GM12878 (cell line): ENCODE measurements around the gene SLC10A4. TPM values are rescaled to one million over a fixed set of nuclear protein-coding genes. Genes with fewer than 3 reads are reported as not detected.

Experiments used
- ATAC-seq: fragments of 200-7000 bp; cut with Tn5 transposase; 3 replicates; pipeline ENCODE4 v1.9.1; 2020; ENCODE audit warnings: mild to moderate bottlenecking, moderate library complexity
- BruUV-seq: library from RNA; stranded (reverse); fragments of 400-500 nt; replicated peaks from 2 replicates; lab custom pipeline; 2021; lab: Mats Ljungman, UMichigan
- CTCF ChIA-PET: fragments of 300-600 bp; sonication (Branson Sonifier 250); formaldehyde crosslinking; extraction: SDS; loops from one replicate; lab custom pipeline; 2021; ENCODE audit warnings: inconsistent platforms; lab: Yijun Ruan, JAX
- POLR2A ChIA-PET: fragments of 350-600 bp; formaldehyde crosslinking; extraction: SDS; loops from one replicate; lab custom pipeline; 2021; ENCODE audit warnings: inconsistent platforms; lab: Charles Lee
- RAD21 ChIA-PET: fragments of 300-600 bp; sonication (Branson Sonifier 250); formaldehyde crosslinking; loops from one replicate; lab custom pipeline; 2023; ENCODE audit warnings: antibody characterized with exemption; ENCODE audit not compliant: unreplicated experiment; lab: Charles Lee
- SMC1A ChIA-PET: fragments of 300-600 bp; sonication (Branson Sonifier 250); formaldehyde crosslinking; loops from one replicate; lab custom pipeline; 2023; ENCODE audit not compliant: unreplicated experiment, uncharacterized antibody; lab: Charles Lee
- DNase-seq: peaks from one replicate; pipeline ENCODE4 v3.0.0-alpha.2; 2011; ENCODE audit warnings: low read depth, low spot score
- FAIRE-seq: peaks from 3 replicates; lab custom pipeline; 2011; peaks lifted over from hg19 to GRCh38; lab: Jason Lieb, UNC
- H2AFZ ChIP-seq: 2 replicates; pipeline ENCODE4 v1.6.0; 2011; ENCODE audit warnings: low read depth, low read length, control low read depth; ENCODE audit not compliant: control insufficient read depth
- H3K27ac ChIP-seq: 2 replicates; pipeline ENCODE4 v1.5.1; 2011; ENCODE audit warnings: control low read depth; ENCODE audit not compliant: control insufficient read depth, insufficient read depth
- H3K27me3 ChIP-seq, 2 experiments: replicated peaks in 1 of 2; 2 replicates each; pipeline versions ENCODE4 v1.6.0 to v1.6.1; 2011; ENCODE audit warnings: low read length in 1 of 2; ENCODE audit not compliant: control insufficient read depth in 2 of 2, insufficient read depth in 2 of 2
- H3K36me3 ChIP-seq, 2 experiments: 2 replicates each; pipeline ENCODE4 v1.5.1; 2011; ENCODE audit warnings: low read length in 1 of 2; ENCODE audit not compliant: control insufficient read depth in 2 of 2, insufficient read depth in 2 of 2
- H3K4me1 ChIP-seq: 2 replicates; pipeline ENCODE4 v1.6.1; 2011; ENCODE audit warnings: mild to moderate bottlenecking, low read length, moderate library complexity, mixed read lengths; ENCODE audit not compliant: control insufficient read depth, insufficient read depth
- H3K4me2 ChIP-seq: 2 replicates; pipeline ENCODE4 v1.6.0; 2011; ENCODE audit warnings: control low read depth; ENCODE audit not compliant: control insufficient read depth, insufficient read depth
- H3K4me3 ChIP-seq: fragments of 200-600 bp; sonication (generic); 2 replicates; pipeline ENCODE4 v1.5.1; 2016
- H3K79me2 ChIP-seq: 2 replicates; pipeline ENCODE4 v1.6.0; 2011; ENCODE audit warnings: low read length; ENCODE audit not compliant: control insufficient read depth, insufficient read depth
- H3K9ac ChIP-seq: 2 replicates; pipeline ENCODE4 v1.8.0; 2011; ENCODE audit warnings: low read length, control low read depth, mixed read lengths; ENCODE audit not compliant: control insufficient read depth, insufficient read depth
- H3K9me3 ChIP-seq: replicated peaks from 3 replicates; pipeline ENCODE4 v1.5.1; 2011; ENCODE audit warnings: mild to moderate bottlenecking, low read length; ENCODE audit not compliant: control insufficient read depth, insufficient read depth
- H4K20me1 ChIP-seq: 2 replicates; pipeline ENCODE4 v1.6.0; 2011; ENCODE audit not compliant: control insufficient read depth, insufficient read depth
- BMI1 ChIP-seq: fragments of 450-650 bp; IDR thresholded peaks from 2 replicates; pipeline ENCODE4 v1.6.1; 2016; ENCODE audit warnings: mild to moderate bottlenecking, moderate library complexity, borderline replicate concordance
- JUNB ChIP-seq: IDR thresholded peaks from 2 replicates; pipeline ENCODE4 v1.6.1; 2016; ENCODE audit warnings: antibody characterized with exemption, mild to moderate bottlenecking
- MYC ChIP-seq: IDR thresholded peaks from 2 replicates; pipeline ENCODE4 v1.6.1; 2011; ENCODE audit warnings: mild to moderate bottlenecking, low read length, moderate library complexity, inconsistent platforms; ENCODE audit not compliant: insufficient read depth, insufficient replicate concordance, insufficient read length, severe bottlenecking
- RELA ChIP-seq: fragments of 450-650 bp; IDR thresholded peaks from 2 replicates; pipeline ENCODE4 v1.8.0; 2014; ENCODE audit warnings: borderline replicate concordance; ENCODE audit not compliant: partially characterized antibody
- REST ChIP-seq: IDR thresholded peaks from 2 replicates; pipeline ENCODE4 v1.6.1; 2012; ENCODE audit warnings: mild to moderate bottlenecking, low read depth, low read length
- SIN3A ChIP-seq: IDR thresholded peaks from 2 replicates; pipeline ENCODE4 v1.6.1; 2012; ENCODE audit warnings: low read depth, low read length, improper control_type of control experiment
- SIX5 ChIP-seq: IDR thresholded peaks from 2 replicates; pipeline ENCODE4 v1.6.1; 2011; ENCODE audit warnings: mild to moderate bottlenecking, low read depth, low read length, moderate library complexity; ENCODE audit not compliant: severe bottlenecking
- TCF7 ChIP-seq: IDR thresholded peaks from 2 replicates; pipeline ENCODE4 v1.6.1; 2014; ENCODE audit warnings: antibody characterized with exemption, borderline replicate concordance
- WRNIP1 ChIP-seq: IDR thresholded peaks from 2 replicates; pipeline ENCODE4 v1.6.1; 2011; ENCODE audit warnings: low read depth, low read length, improper control_type of control experiment, borderline replicate concordance
- YBX1 ChIP-seq: fragments of 450-650 bp; IDR thresholded peaks from 2 replicates; pipeline ENCODE4 v1.6.1; 2016; ENCODE audit warnings: antibody characterized with exemption
- ZBED1 ChIP-seq: IDR thresholded peaks from 2 replicates; pipeline ENCODE4 v1.6.1; 2016; ENCODE audit warnings: borderline replicate concordance
- ZNF217 ChIP-seq: fragments of 450-650 bp; IDR thresholded peaks from 2 replicates; pipeline ENCODE4 v1.6.1; 2017; ENCODE audit warnings: antibody characterized with exemption, mild to moderate bottlenecking
- WGBS: methylation state at CpG from one replicate; pipeline ENCODE4 v1.1.6; 2016; ENCODE audit warnings: low lambda C conversion rate; ENCODE audit not compliant: insufficient replicate concordance, insufficient coverage; ENCODE audit errors: missing lambda C conversion rate; 5-methylcytosine and 5-hydroxymethylcytosine counted together
- in situ Hi-C: fragments of 300-500 bp; cut with MboI; formaldehyde crosslinking; loops from 9 replicates; pipeline ENCODE4 v1.14.3; 2018; ENCODE audit warnings: mixed read lengths
- intact Hi-C: fragments of 100-400 bp; cut with micrococcal nuclease; formaldehyde crosslinking; loops from one replicate; pipeline ENCODE4 v1.14.2; 2022; ENCODE audit not compliant: unreplicated experiment
- polyA plus RNA-seq, 11 experiments: library from polyadenylated mRNA; depleted of rRNA in 4 of 11; unstranded in 6 of 11; stranded (reverse) in 5 of 11; fragments of >200 nt; fragmentation: Nextera tagmentation in 4 of 11; fragmentation: Illumina TruSeq in 1 of 11; extraction: Ambion mirVana in 4 of 11; extraction: Trizol in 1 of 11; gene quantifications; 1 replicate in 1 of 11; 2 replicates in 10 of 11; pipeline versions ENCODE4 v1.2.1 to v1.2.3, GENCODE V29; 2011 to 2016; ENCODE audit warnings: inconsistent platforms in 2 of 11, missing spikeins in 2 of 11, low read depth in 1 of 11
- total RNA-seq, 4 experiments: library from RNA; depleted of rRNA in 3 of 4; stranded (reverse); fragments of >200 nt in 3 of 4; fragmentation: Illumina TruSeq in 1 of 4; extraction: Trizol in 1 of 4; gene quantifications; 2 replicates each; pipeline versions ENCODE4 v1.2.1 to v1.2.3, GENCODE V29; 2013 to 2021
- TF ChIP-seq, protein P1 (sequence below): fragments of 450-650 bp; conservative IDR thresholded peaks from 2 replicates; pipeline ENCODE4 v1.6.1; 2017; ENCODE audit warnings: mild to moderate bottlenecking, moderate library complexity
- TF ChIP-seq, protein P2 (sequence below): IDR thresholded peaks from 2 replicates; pipeline ENCODE4 v1.6.1; 2011; ENCODE audit warnings: mild to moderate bottlenecking, low read depth, low read length, moderate library complexity; ENCODE audit not compliant: insufficient replicate concordance
- TF ChIP-seq, protein P3 (sequence below): fragments of 450-650 bp; IDR thresholded peaks from 2 replicates; pipeline ENCODE4 v1.6.1; 2017; ENCODE audit warnings: antibody characterized with exemption, mild to moderate bottlenecking, moderate library complexity

Gene SLC10A4
- total and polyA plus RNA-seq, 10 of the 15 experiments (the other 5 are each of a cell fraction or from before 2014, with no cell fraction given): 0.12 TPM; not detected in 9

DNA sequence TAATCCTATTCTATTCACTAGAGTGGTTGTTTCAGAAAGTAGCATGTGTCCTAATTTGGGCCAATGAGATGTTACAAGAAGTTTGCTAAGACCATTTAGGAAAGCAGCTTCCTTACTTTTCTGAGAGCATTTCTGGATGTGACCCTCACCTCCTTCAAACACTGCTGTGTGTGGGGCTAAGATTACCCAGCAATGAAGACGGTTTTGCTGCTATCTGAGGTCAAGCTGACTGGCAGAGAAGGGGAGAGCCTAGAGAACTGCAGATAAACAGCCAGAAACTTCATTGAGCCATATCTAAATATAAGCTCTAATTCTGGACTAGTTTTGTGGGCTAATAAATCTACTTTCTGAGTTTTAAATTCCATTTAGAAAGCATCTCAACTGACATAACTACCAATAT, 43.3 kb downstream of the SLC10A4 start:
- no peak for ATAC-seq
- ChIA-PET SMC1A (interaction anchor here (1.1 to 2.4 kb wide), 4 partner anchors 14 to 154 kb away, joined by 3 to 9 read pairs (median 8); no protein-coding TSS in a partner anchor), POLR2A (no interaction called here), RAD21 (no interaction called here), CTCF (interaction anchor here (0.7 to 1.5 kb wide), 7 partner anchors 12 to 436 kb away, joined by 3 to 4 read pairs (median 3); no protein-coding TSS in a partner anchor)
- no peak overlapping the region for H2AFZ ChIP-seq
- H3K4me3 ChIP-seq: no peak overlapping the region
- peaks cover 9 to 43% of the 10 kb centered on the region in 2 experiments for H3K36me3 ChIP-seq
- no peaks in the 10 kb centered on the region for H3K4me1 ChIP-seq
- H3K9ac ChIP-seq: no peak overlapping the region
- 92% methylated on average over 1 of the region's 1 CpG for WGBS
- no peaks in the 10 kb centered on the region for H3K79me2 ChIP-seq
- intact Hi-C loops: no loop called here
- no peak for FAIRE-seq
- H3K9me3 ChIP-seq: no peaks in the 10 kb centered on the region
- no peak for DNase-seq
- H3K27me3 ChIP-seq: no peaks in the 10 kb centered on the region
- in situ Hi-C loops: no loop called here
- no peak overlapping the region for H3K27ac ChIP-seq
- no peaks in the 10 kb centered on the region for H4K20me1 ChIP-seq
- no TSS peak for BruUV-seq
- H3K4me2 ChIP-seq: no peak overlapping the region
- no peak for TF ChIP-seq TCF7
- no peak for TF ChIP-seq BMI1
- TF ChIP-seq SIN3A: no peak
- TF ChIP-seq REST: no peak
- TF ChIP-seq JUNB: no peak
- TF ChIP-seq MYC: no peak
- no peak for TF ChIP-seq WRNIP1
- TF ChIP-seq SIX5: no peak
- TF ChIP-seq, protein P1, sequence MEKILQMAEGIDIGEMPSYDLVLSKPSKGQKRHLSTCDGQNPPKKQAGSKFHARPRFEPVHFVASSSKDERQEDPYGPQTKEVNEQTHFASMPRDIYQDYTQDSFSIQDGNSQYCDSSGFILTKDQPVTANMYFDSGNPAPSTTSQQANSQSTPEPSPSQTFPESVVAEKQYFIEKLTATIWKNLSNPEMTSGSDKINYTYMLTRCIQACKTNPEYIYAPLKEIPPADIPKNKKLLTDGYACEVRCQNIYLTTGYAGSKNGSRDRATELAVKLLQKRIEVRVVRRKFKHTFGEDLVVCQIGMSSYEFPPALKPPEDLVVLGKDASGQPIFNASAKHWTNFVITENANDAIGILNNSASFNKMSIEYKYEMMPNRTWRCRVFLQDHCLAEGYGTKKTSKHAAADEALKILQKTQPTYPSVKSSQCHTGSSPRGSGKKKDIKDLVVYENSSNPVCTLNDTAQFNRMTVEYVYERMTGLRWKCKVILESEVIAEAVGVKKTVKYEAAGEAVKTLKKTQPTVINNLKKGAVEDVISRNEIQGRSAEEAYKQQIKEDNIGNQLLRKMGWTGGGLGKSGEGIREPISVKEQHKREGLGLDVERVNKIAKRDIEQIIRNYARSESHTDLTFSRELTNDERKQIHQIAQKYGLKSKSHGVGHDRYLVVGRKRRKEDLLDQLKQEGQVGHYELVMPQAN: no peak
- TF ChIP-seq ZNF217: no peak
- TF ChIP-seq, protein P2, sequence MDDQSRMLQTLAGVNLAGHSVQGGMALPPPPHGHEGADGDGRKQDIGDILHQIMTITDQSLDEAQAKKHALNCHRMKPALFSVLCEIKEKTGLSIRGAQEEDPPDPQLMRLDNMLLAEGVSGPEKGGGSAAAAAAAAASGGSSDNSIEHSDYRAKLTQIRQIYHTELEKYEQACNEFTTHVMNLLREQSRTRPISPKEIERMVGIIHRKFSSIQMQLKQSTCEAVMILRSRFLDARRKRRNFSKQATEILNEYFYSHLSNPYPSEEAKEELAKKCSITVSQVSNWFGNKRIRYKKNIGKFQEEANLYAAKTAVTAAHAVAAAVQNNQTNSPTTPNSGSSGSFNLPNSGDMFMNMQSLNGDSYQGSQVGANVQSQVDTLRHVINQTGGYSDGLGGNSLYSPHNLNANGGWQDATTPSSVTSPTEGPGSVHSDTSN: no peak
- TF ChIP-seq, protein P3, sequence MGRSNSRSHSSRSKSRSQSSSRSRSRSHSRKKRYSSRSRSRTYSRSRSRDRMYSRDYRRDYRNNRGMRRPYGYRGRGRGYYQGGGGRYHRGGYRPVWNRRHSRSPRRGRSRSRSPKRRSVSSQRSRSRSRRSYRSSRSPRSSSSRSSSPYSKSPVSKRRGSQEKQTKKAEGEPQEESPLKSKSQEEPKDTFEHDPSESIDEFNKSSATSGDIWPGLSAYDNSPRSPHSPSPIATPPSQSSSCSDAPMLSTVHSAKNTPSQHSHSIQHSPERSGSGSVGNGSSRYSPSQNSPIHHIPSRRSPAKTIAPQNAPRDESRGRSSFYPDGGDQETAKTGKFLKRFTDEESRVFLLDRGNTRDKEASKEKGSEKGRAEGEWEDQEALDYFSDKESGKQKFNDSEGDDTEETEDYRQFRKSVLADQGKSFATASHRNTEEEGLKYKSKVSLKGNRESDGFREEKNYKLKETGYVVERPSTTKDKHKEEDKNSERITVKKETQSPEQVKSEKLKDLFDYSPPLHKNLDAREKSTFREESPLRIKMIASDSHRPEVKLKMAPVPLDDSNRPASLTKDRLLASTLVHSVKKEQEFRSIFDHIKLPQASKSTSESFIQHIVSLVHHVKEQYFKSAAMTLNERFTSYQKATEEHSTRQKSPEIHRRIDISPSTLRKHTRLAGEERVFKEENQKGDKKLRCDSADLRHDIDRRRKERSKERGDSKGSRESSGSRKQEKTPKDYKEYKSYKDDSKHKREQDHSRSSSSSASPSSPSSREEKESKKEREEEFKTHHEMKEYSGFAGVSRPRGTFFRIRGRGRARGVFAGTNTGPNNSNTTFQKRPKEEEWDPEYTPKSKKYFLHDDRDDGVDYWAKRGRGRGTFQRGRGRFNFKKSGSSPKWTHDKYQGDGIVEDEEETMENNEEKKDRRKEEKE: no peak
- TF ChIP-seq RELA: no peak
- TF ChIP-seq ZBED1: no peak
- no peak for TF ChIP-seq YBX1
